ENCODE results near the gene TRDN. TPM values are rescaled to one million over a fixed set of nuclear protein-coding genes. Genes with fewer than 3 reads are reported as not detected.

Gene TRDN
- total RNA-seq, 4 donors from 2014 or later: not detected

GRCh38 chr6:123524781-123525180, 112.0 kb downstream of the TRDN start:
- Histone ChIP-seq H3K27me3 (no peaks in the 10 kb centered on the region), H3K27ac (no peak overlapping the region), H3K36me3 (no peaks in the 10 kb centered on the region), H3K9me3 (no peaks in the 10 kb centered on the region), H3K4me3 (no peak overlapping the region), H3K4me1 (no peaks in the 10 kb centered on the region)
- TF ChIP-seq CTCF (IDR thresholded peaks at IDR 0.05): no peak
- no peak for TF ChIP-seq POLR2A (IDR thresholded peaks at IDR 0.05)
- WGBS, 2 donors: 75 to 77% methylated on average over 1 of the region's 1 CpG
- intact Hi-C loops (cut with DNase I): no loop called here
- no peak for DNase-seq

- H3K4me1 ChIP-seq: no peaks in the 10 kb centered on the region
- H3K9me3 ChIP-seq: no peaks in the 10 kb centered on the region
- H3K27me3 ChIP-seq: no peaks in the 10 kb centered on the region
- no peak for DNase-seq
- H3K27ac ChIP-seq: no peak overlapping the region
- TF ChIP-seq POLR2A (IDR thresholded peaks at IDR 0.05) (no peak), CTCF (IDR thresholded peaks at IDR 0.05) (no peak)
- no peaks in the 10 kb centered on the region for H3K36me3 ChIP-seq
- no peak overlapping the region for H3K4me3 ChIP-seq
- WGBS, 2 donors: 68 to 73% methylated on average over 3 of the region's 3 CpGs
- intact Hi-C loops (cut with DNase I): no loop called here
These were observed 116.5 kb downstream of the TRDN start for GRCh38 chr6:123520217-123520616.

GRCh38 chr6:123519189-123519505, 117.6 kb downstream of the TRDN start:
- H3K27me3 ChIP-seq: no peaks in the 10 kb centered on the region
- no peaks in the 10 kb centered on the region for H3K4me1 ChIP-seq
- H3K9me3 ChIP-seq: no peaks in the 10 kb centered on the region

GRCh38 chr6:123518441-123519188, 118.1 kb downstream of the TRDN start:
- Histone ChIP-seq H3K9me3 (no peaks in the 10 kb centered on the region), H3K36me3 (no peaks in the 10 kb centered on the region), H3K4me3 (no peak overlapping the region), H3K4me1 (no peaks in the 10 kb centered on the region), H3K27ac (no peak overlapping the region), H3K27me3 (no peaks in the 10 kb centered on the region)
- no peak for DNase-seq
- 71 to 73% methylated on average over 5 of the region's 5 CpGs for WGBS, 2 donors
- intact Hi-C loops (cut with DNase I): no loop called here
- TF ChIP-seq CTCF (IDR thresholded peaks at IDR 0.05) (no peak), POLR2A (IDR thresholded peaks at IDR 0.05) (no peak)

More at GRCh38 chr6:123519189-123519505, 117.6 kb downstream of the TRDN start:
- intact Hi-C loops (cut with DNase I): no loop called here
- no peaks in the 10 kb centered on the region for H3K36me3 ChIP-seq
- TF ChIP-seq CTCF (IDR thresholded peaks at IDR 0.05) (no peak), POLR2A (IDR thresholded peaks at IDR 0.05) (no peak)
- H3K4me3 ChIP-seq: no peak overlapping the region
- no peak overlapping the region for H3K27ac ChIP-seq
- no peak for DNase-seq

- Histone ChIP-seq H3K9me3 (no peaks in the 10 kb centered on the region), H3K27me3 (no peaks in the 10 kb centered on the region), H3K27ac (no peak overlapping the region), H3K4me1 (no peaks in the 10 kb centered on the region), H3K4me3 (no peak overlapping the region), H3K36me3 (no peaks in the 10 kb centered on the region)
- intact Hi-C loops (cut with DNase I): no loop called here
- 78 to 83% methylated on average over 2 of the region's 2 CpGs for WGBS, 2 donors
- TF ChIP-seq CTCF (IDR thresholded peaks at IDR 0.05): no peak
- no peak for TF ChIP-seq POLR2A (IDR thresholded peaks at IDR 0.05)
- no peak for DNase-seq
These were observed 121.0 kb downstream of the TRDN start for GRCh38 chr6:123515715-123516114.

Data from esophagus squamous epithelium (tissue), 5 donors.